ENCODE results near the gene LATS2. TPM values are rescaled to one million over a fixed set of nuclear protein-coding genes. Genes with fewer than 3 reads are reported as not detected.

Gene LATS2
- total RNA-seq, 3 donors from 2014 or later (not counting 1 experiment from before 2014, with no cell fraction given) = 28.8 to 34.8 (median 29.0) TPM

DNA sequence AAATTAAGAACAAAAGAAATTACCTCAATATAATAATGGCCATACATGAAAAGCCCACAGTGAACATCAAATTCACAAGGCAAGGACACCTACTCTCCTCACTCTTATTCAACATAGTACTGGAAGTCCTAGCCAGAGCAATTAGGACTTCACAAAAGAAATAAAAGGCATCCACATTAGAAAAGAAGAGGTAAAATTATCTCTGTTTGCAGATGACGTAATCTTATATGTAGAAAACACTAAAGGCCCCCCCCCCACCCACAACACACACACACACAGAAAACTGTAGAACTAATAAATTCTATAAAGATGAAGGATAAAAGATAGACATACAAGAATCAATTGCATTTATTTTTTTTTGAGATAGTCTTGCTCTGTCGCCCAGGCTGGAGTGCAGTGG lies 25.5 kb upstream of the LATS2 start:
- H3K36me3 Mint-ChIP-seq = no peaks in the 10 kb centered on the region
- Histone ChIP-seq H3K36me3 (ENCODE audit: control insufficient read depth, insufficient read depth, low read length) (no peaks in the 10 kb centered on the region), H3K4me3 (ENCODE audit: low read length) (no peak overlapping the region), H3K27me3 (ENCODE audit: control insufficient read depth, insufficient read depth, low read length) (no peaks in the 10 kb centered on the region), H3K9me3 (ENCODE audit: control insufficient read depth, insufficient read depth, low read length) (no peaks in the 10 kb centered on the region), H3K27ac (ENCODE audit: low read length) (no peak overlapping the region), H3K4me1 (ENCODE audit: control insufficient read depth, insufficient read depth, low read length) (no peaks in the 10 kb centered on the region)
- intact Hi-C loops (cut with micrococcal nuclease) = no loop called here
- TF ChIP-seq, protein P1, sequence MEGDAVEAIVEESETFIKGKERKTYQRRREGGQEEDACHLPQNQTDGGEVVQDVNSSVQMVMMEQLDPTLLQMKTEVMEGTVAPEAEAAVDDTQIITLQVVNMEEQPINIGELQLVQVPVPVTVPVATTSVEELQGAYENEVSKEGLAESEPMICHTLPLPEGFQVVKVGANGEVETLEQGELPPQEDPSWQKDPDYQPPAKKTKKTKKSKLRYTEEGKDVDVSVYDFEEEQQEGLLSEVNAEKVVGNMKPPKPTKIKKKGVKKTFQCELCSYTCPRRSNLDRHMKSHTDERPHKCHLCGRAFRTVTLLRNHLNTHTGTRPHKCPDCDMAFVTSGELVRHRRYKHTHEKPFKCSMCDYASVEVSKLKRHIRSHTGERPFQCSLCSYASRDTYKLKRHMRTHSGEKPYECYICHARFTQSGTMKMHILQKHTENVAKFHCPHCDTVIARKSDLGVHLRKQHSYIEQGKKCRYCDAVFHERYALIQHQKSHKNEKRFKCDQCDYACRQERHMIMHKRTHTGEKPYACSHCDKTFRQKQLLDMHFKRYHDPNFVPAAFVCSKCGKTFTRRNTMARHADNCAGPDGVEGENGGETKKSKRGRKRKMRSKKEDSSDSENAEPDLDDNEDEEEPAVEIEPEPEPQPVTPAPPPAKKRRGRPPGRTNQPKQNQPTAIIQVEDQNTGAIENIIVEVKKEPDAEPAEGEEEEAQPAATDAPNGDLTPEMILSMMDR (IDR thresholded peaks at IDR 0.05) = no peak
- no peak overlapping the region for H3K4me3 Mint-ChIP-seq
- DNase-seq = no peak
- H3K27me3 Mint-ChIP-seq (ENCODE audit: low read depth in 2 of 2) = peaks cover 13 to 14% of the 10 kb centered on the region in 2 donors
- H3K9me3 Mint-ChIP-seq = no peaks in the 10 kb centered on the region
- H3K27ac Mint-ChIP-seq = no peak overlapping the region
- ATAC-seq = no peak
- WGBS (ENCODE audit: insufficient coverage) = 95% methylated on average over 1 of the region's 2 CpGs
- H3K4me1 Mint-ChIP-seq = no peaks in the 10 kb centered on the region

GRCh38 chr13:21081926-21082325 lies 20.5 kb upstream of the LATS2 start:
- ATAC-seq (no peak), DNase-seq (no peak)
- H3K4me3 Mint-ChIP-seq = no peak overlapping the region
- Histone ChIP-seq H3K36me3 (ENCODE audit: control insufficient read depth, insufficient read depth, low read length) (no peaks in the 10 kb centered on the region), H3K27me3 (ENCODE audit: control insufficient read depth, insufficient read depth, low read length) (no peaks in the 10 kb centered on the region), H3K4me1 (ENCODE audit: control insufficient read depth, insufficient read depth, low read length) (peaks cover under 1% of the 10 kb centered on the region), H3K9me3 (ENCODE audit: control insufficient read depth, insufficient read depth, low read length) (no peaks in the 10 kb centered on the region), H3K27ac (ENCODE audit: low read length) (no peak overlapping the region), H3K4me3 (ENCODE audit: low read length) (no peak overlapping the region)
- intact Hi-C loops (cut with micrococcal nuclease) = no loop called here
- no peaks in the 10 kb centered on the region for H3K9me3 Mint-ChIP-seq
- H3K4me1 Mint-ChIP-seq = peaks cover 0 to 6% of the 10 kb centered on the region in 2 donors
- no peaks in the 10 kb centered on the region for H3K36me3 Mint-ChIP-seq
- H3K27me3 Mint-ChIP-seq (ENCODE audit: low read depth in 2 of 2) = peaks cover 13% of the 10 kb centered on the region in 2 donors
- 94% methylated on average over 7 of the region's 7 CpGs for WGBS (ENCODE audit: insufficient coverage)
- no peak overlapping the region for H3K27ac Mint-ChIP-seq
- TF ChIP-seq, protein P1 (IDR thresholded peaks at IDR 0.05) = no peak

- Mint-ChIP-seq H3K27ac (no peak overlapping the region), H3K4me1 (peaks cover under 1 to 6% of the 10 kb centered on the region in 2 donors), H3K27me3 (ENCODE audit: low read depth in 2 of 2) (peaks cover 0 to 8% of the 10 kb centered on the region in 2 donors), H3K4me3 (no peak overlapping the region), H3K9me3 (no peaks in the 10 kb centered on the region), H3K36me3 (no peaks in the 10 kb centered on the region)
- H3K27ac ChIP-seq (ENCODE audit: low read length) = no peak overlapping the region
- intact Hi-C loops (cut with micrococcal nuclease) = no loop called here
- TF ChIP-seq, protein P1 (IDR thresholded peaks at IDR 0.05) = no peak
- H3K9me3 ChIP-seq (ENCODE audit: control insufficient read depth, insufficient read depth, low read length) = no peaks in the 10 kb centered on the region
- ATAC-seq = no peak
- no peaks in the 10 kb centered on the region for H3K36me3 ChIP-seq (ENCODE audit: control insufficient read depth, insufficient read depth, low read length)
- H3K4me3 ChIP-seq (ENCODE audit: low read length) = no peak overlapping the region
- H3K4me1 ChIP-seq (ENCODE audit: control insufficient read depth, insufficient read depth, low read length) = peaks cover 12% of the 10 kb centered on the region
- no peaks in the 10 kb centered on the region for H3K27me3 ChIP-seq (ENCODE audit: control insufficient read depth, insufficient read depth, low read length)
- 83% methylated on average over 3 of the region's 3 CpGs for WGBS (ENCODE audit: insufficient coverage)
- DNase-seq = no peak
Measured at GRCh38 chr13:21080593-21080891, 19.2 kb upstream of the LATS2 start.

GRCh38 chr13:21079761-21080592 lies 18.6 kb upstream of the LATS2 start:
- H3K4me3 ChIP-seq (ENCODE audit: low read length) = no peak overlapping the region
- ATAC-seq (no peak), DNase-seq (no peak)
- H3K9me3 Mint-ChIP-seq = no peaks in the 10 kb centered on the region
- no peaks in the 10 kb centered on the region for H3K36me3 Mint-ChIP-seq
- TF ChIP-seq, protein P1 (IDR thresholded peaks at IDR 0.05) = no peak
- H3K27me3 Mint-ChIP-seq (ENCODE audit: low read depth in 2 of 2) = peaks cover 0 to 4% of the 10 kb centered on the region in 2 donors
- H3K36me3 ChIP-seq (ENCODE audit: control insufficient read depth, insufficient read depth, low read length) = no peaks in the 10 kb centered on the region
- no peaks in the 10 kb centered on the region for H3K9me3 ChIP-seq (ENCODE audit: control insufficient read depth, insufficient read depth, low read length)
- 93% methylated on average over 13 of the region's 14 CpGs for WGBS (ENCODE audit: insufficient coverage)
- no peak overlapping the region for H3K27ac ChIP-seq (ENCODE audit: low read length)
- intact Hi-C loops (cut with micrococcal nuclease) = no loop called here
- no peaks in the 10 kb centered on the region for H3K27me3 ChIP-seq (ENCODE audit: control insufficient read depth, insufficient read depth, low read length)
- H3K27ac Mint-ChIP-seq = no peak overlapping the region
- H3K4me1 Mint-ChIP-seq = peaks cover 6 to 11% of the 10 kb centered on the region in 2 donors
- H3K4me1 ChIP-seq (ENCODE audit: control insufficient read depth, insufficient read depth, low read length) = peaks cover 17% of the 10 kb centered on the region
- no peak overlapping the region for H3K4me3 Mint-ChIP-seq
